Astrocyte (in vitro differentiated cells and primary cell): ENCODE results near the gene GNS.

Source experiments
- CTCF ChIP-seq: IDR thresholded peaks from 2 replicates; pipeline ENCODE4 v1.5.1; 2011; ENCODE audit warnings: low read depth, mild to moderate bottlenecking, inconsistent platforms, low read length, moderate library complexity; ENCODE audit not compliant: insufficient read depth
- EZH2 ChIP-seq: IDR thresholded peaks from 2 replicates; pipeline ENCODE4 v1.6.1; 2012; ENCODE audit warnings: mild to moderate bottlenecking, low read length, inconsistent platforms; ENCODE audit not compliant: insufficient read depth

DNA sequence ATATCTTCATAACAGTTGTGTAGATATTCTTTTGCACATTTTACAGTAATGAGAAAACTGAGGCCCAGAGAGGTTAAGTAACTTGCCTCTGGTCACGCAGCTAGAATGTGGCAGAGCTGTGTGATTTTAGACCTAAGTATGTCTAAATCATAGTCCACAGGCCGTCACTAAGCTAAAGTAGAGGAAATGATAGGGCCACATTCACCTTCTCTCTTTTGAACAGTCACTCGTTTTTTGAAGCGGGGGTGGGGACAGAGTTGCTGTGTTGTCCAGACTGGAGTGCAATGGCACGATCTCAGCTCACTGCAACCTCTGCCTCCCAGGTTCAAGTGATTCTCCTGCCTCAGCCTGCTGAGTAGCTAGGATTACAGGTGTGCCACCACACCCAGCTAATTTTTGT lies 80.4 kb downstream of the GNS start:
- TF ChIP-seq CTCF (no peak), EZH2 (no peak)
